Measurements from ENCODE around the gene PANX2.
"Not testable (repeated sequence)": the region's sequence is repeated elsewhere in the genome, so short reads cannot be mapped to it uniquely, and the experiment has no call there.

Gene PANX2

GRCh38 chr22:50170453-50171318 is at the start of gene PANX2:
PANX2 (plus strand) TSS chr22:50170731; CDS start chr22:50170731, 0 bp downstream.
- DNase-seq, result no peak

- no peak for DNase-seq
Measured at GRCh38 chr22:50121202-50121740, 49.3 kb upstream of the PANX2 start.

DNA sequence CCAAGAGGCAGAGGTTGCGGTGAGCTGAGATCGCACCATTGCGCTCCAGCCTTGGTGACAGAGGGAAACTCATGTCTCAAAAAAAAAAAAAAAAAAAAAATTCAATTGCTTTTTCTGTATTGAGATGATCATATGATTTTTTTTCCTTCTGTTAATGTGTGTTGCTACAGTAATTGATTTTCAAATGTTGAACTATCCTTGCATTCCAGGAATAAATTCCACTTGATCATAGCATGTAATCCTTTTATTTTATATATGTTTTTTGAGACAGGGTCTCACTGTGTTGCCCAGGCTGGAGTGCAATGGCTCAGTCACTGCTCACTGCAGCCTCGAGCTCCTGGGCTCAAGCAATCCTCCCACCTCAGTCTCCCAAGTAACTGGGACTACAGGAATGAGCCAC is 47.4 kb upstream of the PANX2 start:
- no peak for DNase-seq

- no peak for DNase-seq
Measured at GRCh38 chr22:50125029-50125428, 45.5 kb upstream of the PANX2 start.

- DNase-seq, result no peak
Measured at GRCh38 chr22:50129121-50129736, 41.3 kb upstream of the PANX2 start.

DNA sequence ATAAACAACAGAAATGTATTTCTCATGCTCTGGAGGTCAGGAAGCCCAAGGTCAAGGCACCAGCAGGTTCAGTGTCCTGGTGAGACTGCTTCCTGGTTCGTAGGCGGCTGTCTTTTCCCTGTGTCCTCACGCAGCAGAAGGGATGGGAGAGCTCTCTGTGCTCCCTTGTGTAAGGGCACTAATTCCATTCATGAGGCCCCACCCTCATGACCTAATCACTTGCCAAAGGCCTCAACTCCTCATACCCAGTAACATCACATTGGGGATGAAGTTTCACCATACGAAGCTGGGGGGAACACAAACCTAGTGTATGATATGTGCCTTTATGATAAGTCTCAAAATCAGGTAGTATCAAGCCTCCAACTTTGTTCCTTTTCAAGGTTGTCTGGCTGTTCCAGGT is 38.6 kb upstream of the PANX2 start:
- no peak for DNase-seq

GRCh38 chr22:50134481-50134880 is 36.0 kb upstream of the PANX2 start:
- no peak for DNase-seq

- no peak for DNase-seq
Measured at GRCh38 chr22:50136581-50137015, 33.9 kb upstream of the PANX2 start.

GRCh38 chr22:50137277-50137676 is 33.3 kb upstream of the PANX2 start:
- not testable (repeated sequence) for DNase-seq

DNA sequence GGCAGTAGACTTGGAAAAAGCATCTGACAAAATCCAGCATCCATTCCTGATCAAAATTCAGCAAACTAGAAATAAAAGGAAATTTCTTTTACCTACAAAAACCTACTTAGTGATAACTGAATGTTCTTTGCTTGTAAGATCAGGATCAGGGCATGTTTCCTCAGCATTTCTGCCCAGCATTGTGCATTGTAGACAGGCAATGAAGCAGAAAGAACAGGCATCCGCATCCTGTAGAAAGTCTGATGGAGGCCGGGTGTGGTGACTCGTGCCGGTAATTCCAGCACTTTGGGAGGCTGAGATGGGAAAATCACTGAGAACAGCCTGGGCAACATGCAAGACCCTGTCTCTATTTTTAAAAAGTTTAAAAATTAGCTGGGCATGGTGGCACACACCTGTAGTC is 32.5 kb upstream of the PANX2 start:
- DNase-seq, result no peak

DNA sequence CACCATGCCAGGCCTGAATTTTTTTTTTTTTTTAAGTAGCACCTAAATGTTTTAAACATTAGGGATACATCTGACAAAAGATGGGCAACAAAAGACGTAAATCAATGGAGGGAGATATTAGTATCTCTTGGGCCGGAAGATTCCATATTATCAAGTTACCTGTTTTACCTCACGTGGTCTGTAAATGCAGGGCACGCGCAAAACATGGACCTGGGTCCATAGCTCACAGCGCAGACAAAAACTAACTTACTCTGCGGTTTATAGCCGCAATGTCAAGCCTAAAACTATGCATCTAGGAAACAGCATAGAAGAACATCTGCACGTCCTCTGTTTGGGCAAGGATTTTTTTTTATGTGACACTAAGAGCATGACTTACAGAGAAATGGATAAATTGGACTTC is 31.5 kb upstream of the PANX2 start:
- DNase-seq, result no peak

- DNase-seq, result no peak
Measured at GRCh38 chr22:50139843-50140415, 30.6 kb upstream of the PANX2 start.

- no peak for DNase-seq
Measured at GRCh38 chr22:50140615-50141014, 29.9 kb upstream of the PANX2 start.

DNA sequence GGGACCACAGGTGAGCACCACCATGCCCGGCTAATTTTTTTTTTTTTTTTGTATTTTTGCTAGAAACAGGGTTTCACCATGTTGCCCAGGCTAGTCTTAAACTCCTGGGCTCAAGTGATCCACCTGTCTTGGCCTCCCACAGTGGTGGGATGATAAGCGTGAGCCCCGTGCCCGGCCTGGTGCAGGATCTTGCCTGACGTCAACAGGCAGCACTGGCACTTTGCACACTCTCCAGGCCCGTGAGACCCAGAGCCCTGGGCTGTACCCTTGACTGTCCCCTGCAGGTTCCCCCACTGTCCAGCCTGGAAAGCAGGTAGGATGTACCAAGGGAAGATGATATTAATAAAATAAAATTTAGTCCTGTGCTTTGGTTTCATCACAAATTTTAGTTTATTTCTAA is 29.1 kb upstream of the PANX2 start:
- no peak for DNase-seq

DNA sequence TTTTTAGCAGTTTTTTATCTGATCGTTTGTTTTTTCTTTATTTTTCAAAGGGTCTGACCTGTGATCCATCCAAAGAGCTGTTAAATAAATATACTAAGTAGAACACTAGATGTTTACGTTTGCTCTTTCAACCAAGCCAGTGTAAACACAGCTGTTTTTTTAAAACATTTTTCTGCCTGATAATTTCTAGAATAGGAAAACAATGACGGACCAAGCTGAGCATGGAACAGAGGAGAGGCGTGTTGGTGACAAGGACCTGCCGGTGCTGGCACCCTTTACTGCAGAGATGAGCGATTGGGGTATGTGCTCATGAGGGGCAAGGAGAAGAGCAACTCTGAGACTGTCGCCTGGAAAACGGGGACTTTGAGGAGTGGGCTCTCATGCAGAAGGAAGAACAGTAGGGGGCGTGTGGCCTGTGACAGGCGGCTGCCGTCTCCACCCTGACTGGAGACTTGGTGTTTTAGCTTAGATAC is 28.6 kb upstream of the PANX2 start:
- DNase-seq, result no peak

DNA sequence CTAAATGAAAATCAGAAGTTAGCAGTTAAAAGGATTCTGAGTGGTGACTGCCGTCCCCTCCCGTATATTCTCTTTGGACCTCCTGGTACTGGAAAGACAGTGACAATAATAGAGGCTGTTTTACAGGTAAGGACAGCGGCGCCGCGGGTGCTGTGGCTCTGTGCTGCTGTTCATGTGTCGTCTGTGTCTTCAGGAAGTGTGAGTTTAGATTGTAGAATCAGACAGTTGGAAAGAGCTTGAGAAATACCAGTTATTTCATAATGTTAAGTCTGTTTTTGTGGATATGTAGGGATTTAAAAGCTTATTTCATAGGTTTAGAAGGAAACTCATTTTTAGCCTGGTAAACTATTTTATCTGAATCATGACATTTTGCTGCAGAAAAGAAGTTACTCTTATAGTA is 27.4 kb upstream of the PANX2 start:
- DNase-seq, result no peak

DNA sequence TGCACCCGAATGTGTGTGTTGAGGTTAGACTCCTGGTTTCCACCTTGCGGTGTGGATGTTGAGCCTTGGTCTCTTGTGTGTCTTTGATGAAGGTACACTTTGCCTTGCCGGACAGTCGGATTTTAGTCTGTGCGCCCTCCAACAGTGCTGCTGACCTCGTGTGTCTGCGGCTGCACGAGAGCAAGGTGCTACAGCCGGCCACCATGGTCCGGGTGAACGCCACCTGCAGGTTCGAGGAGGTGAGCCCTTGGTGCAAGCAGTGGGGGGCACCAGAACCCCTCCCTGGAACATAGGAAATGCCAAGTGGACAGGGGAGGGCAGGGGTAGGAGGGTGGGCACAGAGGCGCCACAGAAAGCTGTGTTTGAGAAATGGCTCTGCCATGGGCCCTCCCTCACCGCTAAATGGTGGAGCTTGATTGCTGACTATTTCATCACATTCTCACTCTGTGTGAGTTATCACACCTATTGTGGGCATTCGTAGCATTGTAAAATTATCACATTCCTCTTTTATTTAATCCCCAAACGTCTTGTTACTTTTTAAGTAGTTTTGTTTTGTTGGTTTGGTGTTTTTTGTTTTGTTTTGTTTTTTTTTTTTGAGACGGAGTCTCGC is 26.4 kb upstream of the PANX2 start:
- no peak for DNase-seq

DNA sequence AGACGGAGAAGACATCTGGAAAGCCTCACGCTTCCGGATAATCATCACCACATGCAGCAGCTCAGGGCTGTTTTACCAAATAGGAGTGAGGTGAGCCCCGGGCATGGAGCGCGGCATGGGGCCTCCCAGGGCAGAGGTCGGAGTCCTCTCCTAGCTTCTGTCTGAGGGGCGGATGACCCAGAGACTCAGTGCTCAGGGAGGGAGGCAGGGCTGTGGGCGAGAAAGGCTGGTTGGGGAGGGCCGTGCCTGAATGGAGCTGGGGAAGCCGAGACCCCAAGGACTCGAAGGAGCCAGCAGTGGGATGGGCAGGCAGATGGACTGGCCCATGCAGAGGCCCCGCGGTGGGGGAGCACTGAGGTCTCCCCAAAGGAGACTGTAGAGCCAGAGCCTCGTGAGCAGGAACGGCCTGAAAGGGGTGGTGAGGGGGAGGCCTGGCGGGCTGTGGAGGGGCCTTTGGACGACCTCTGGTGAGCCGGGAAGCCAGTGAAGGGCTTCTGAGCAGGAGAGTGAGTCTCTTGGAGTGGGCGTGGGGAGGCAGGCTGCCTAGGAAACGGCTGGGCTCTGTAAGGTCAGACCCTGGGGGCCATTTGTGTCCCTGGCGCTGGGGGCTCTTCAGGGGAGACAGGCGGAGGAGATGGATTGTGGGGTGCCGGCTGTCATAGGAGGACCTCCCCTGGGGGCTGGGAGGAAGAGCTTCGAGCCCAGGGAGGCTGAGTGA is 24.7 kb upstream of the PANX2 start:
- DNase-seq, result no peak

- no peak for DNase-seq
Measured at GRCh38 chr22:50146439-50147238, 23.9 kb upstream of the PANX2 start.

DNA sequence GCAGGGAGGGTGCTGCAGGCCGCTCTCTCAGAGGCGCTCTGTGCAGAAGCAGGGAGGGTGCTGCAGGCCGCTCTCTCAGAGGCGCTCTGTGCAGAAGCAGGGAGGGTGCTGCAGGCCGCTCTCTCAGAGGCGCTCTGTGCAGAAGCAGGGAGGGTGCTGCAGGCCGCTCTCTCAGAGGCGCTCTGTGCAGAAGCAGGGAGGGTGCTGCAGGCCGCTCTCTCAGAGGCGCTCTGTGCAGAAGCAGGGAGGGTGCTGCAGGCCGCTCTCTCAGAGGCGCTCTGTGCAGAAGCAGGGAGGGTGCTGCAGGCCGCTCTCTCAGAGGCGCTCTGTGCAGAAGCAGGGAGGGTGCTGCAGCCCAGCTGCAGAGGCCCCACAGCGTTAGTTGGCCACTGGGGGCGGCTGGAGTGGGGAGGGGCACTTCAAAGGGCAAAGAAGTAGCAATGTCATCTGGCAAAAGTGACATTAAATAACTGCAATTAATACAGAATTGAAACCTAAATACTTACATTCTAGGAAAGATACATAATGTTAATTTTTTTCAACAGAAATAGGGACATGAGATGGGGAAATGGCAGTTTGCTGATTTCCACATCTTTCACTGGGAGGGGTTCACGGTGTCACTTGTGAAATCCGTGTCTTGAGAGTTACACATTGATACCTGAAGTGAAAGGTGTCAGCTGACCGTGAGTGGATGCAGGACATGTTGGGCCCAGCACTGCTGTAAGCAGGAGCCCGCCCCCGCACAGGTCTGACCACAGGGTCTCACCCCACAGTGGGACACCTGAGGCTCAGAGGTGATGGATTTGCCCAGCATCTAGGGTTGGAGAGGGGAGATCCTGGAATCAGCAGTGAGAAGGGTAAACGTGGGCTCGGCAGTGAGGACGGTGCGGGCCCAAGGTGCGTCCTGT is 23.0 kb upstream of the PANX2 start:
- DNase-seq, result not testable (repeated sequence)

DNA sequence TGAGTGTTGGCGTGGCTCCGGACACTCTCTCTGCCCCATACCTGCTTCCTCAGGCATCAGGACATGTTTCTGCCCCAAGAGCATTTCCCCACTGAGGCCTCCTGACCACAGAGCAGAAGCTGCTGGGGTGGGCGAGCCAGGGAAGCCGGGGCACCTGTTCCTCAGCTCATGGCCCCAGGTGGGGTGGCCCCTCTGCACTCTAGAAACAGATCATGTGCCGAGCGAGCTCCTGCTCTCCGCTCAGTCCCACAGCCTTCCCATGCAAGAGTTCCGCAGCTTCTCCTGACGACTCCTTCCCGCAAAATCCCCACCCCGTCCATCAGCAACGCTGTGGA is 22.4 kb upstream of the PANX2 start:
- no peak for DNase-seq
